NB4 (cell line): ENCODE results near the gene SHROOM2.

Experiments
- DNase-seq: peaks from one replicate; pipeline ENCODE4 v3.0.0; 2010; ENCODE audit warnings: low read depth
- H3K4me3 ChIP-seq: one replicate; pipeline ENCODE4 v1.5.1; 2011; ENCODE audit warnings: mild to moderate bottlenecking, low read depth, low read length, moderate library complexity
- CTCF ChIP-seq: IDR thresholded peaks from one replicate; pipeline ENCODE4 v1.5.1; 2012; ENCODE audit warnings: low read depth, low read length
- MYC ChIP-seq: IDR thresholded peaks from 2 replicates; pipeline ENCODE4 v1.6.1; 2011; ENCODE audit warnings: low read depth, low read length
- POLR2A ChIP-seq: IDR thresholded peaks from 2 replicates; pipeline ENCODE4 v1.6.1; 2011; ENCODE audit warnings: mild to moderate bottlenecking; ENCODE audit not compliant: insufficient read length; ENCODE audit errors: extremely low read depth
- TF ChIP-seq, protein P1 (sequence below): IDR thresholded peaks from 2 replicates; pipeline ENCODE4 v1.6.1; 2011; ENCODE audit warnings: low read depth, low read length

SHROOM2 gene

GRCh38 chrX:9980401-9980800 is 194.2 kb downstream of the SHROOM2 start:
- peak; percentile 16 for DNase-seq
- TF ChIP-seq POLR2A (no peak), CTCF (no peak), MYC (no peak)
- TF ChIP-seq, protein P1, sequence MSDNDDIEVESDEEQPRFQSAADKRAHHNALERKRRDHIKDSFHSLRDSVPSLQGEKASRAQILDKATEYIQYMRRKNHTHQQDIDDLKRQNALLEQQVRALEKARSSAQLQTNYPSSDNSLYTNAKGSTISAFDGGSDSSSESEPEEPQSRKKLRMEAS = no peak
- no peak overlapping the region for H3K4me3 ChIP-seq

DNA sequence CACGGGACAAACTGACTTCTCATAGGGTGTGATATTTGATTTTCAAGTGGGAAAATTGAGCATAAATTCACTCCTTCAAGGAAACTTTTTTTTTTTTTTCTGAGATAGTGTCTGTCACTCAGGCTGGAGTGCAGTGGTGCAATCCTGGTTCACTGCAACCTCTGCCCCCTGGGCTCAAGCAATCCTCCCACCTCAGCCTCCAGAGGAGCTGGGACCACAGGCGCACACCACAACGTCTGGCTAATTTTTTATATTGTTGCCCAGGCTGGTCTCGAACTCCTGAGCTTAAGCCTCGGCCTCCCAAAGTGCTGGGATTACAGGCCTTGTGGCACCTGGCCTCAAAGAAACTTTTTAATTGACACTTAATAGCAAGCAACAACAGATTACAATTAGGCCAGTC is 194.7 kb downstream of the SHROOM2 start:
- DNase-seq = peak; percentile 59

GRCh38 chrX:9983441-9983840 is 197.2 kb downstream of the SHROOM2 start:
- DNase-seq = no peak
- no peak overlapping the region for H3K4me3 ChIP-seq

More for the DNA sequence above, 194.7 kb downstream of the SHROOM2 start:
- H3K4me3 ChIP-seq = no peak overlapping the region
- TF ChIP-seq MYC (no peak), POLR2A (no peak), CTCF (no peak)
- TF ChIP-seq, protein P1 = no peak

GRCh38 chrX:9983846-9984245 is 197.6 kb downstream of the SHROOM2 start:
- H3K4me3 ChIP-seq = no peak overlapping the region
- TF ChIP-seq CTCF (no peak), POLR2A (no peak), MYC (no peak)
- TF ChIP-seq, protein P1 = no peak
- DNase-seq = no peak

More at GRCh38 chrX:9983441-9983840, 197.2 kb downstream of the SHROOM2 start:
- TF ChIP-seq, protein P1 = no peak
- TF ChIP-seq CTCF (no peak), POLR2A (no peak), MYC (no peak)

DNA sequence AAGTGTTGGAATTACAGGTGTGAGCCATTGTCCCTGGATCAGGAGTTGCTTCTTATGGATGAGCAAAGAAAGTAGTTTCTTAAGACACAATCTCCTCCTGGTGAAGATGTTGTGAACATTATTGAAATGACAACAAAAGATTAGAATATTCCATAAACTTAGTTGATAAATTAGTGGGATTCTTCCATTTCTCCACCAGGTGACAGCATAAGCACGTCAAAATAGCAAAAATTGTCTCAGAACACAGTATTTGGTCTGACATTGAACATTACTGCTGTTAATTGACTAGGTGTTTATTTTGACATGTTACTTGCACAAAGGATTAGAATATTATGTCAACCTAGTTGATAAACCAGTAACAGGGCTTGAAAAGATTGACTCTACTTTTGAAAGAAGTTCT is 202.5 kb downstream of the SHROOM2 start:
- H3K4me3 ChIP-seq = no peak overlapping the region
- DNase-seq = no peak
- no peak for TF ChIP-seq MYC
- no peak for TF ChIP-seq POLR2A
- TF ChIP-seq, protein P1 = no peak
- TF ChIP-seq CTCF = peak; percentile 20
